Dermis microvascular lymphatic vessel endothelial cell (primary cell): ENCODE results near the gene NMNAT3. TPM values are rescaled to one million over a fixed set of nuclear protein-coding genes. Genes with fewer than 3 reads are reported as not detected.
A peak's percentile ranks its signal among the peaks of the same experiment; 100 is the strongest.
"Not testable (repeated sequence)": the region's sequence is repeated elsewhere in the genome, so short reads cannot be mapped to it uniquely, and the experiment has no call there.

ENCODE experiments used
- DNase-seq, 2 donors: peaks; one replicate each; pipeline versions ENCODE4 v3.0.0 to v3.0.0-alpha.2; 2010; ENCODE audit warnings: low read depth in 2 of 2
- total RNA-seq: library from RNA; depleted of rRNA; stranded (reverse); fragments of >200 nt; gene quantifications from 2 replicates; pipeline ENCODE4 v1.2.1, GENCODE V29; 2014

The NMNAT3 gene
- total RNA-seq, 1 donor from 2014 or later: 0.77 TPM

DNA sequence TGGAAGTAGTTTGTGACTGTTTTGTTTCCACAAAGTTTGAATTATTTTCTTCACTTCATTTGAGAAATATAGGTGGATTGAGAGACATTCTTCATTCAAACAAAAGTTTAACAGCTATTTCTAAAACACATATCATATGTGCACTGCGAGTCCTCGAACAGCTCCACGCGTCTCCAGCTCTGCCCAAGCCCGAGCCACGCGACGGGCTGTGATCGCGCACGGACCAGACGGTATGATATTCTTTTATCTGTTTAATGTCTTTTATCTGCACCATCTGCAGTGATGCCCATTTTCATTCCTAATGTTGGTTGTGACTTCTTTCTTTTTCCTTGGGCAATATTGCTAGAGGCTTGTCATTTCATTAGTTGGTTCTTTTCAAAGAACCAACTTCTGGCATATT is 94.1 kb downstream of the NMNAT3 start:
- DNase-seq: not testable (repeated sequence)

DNA sequence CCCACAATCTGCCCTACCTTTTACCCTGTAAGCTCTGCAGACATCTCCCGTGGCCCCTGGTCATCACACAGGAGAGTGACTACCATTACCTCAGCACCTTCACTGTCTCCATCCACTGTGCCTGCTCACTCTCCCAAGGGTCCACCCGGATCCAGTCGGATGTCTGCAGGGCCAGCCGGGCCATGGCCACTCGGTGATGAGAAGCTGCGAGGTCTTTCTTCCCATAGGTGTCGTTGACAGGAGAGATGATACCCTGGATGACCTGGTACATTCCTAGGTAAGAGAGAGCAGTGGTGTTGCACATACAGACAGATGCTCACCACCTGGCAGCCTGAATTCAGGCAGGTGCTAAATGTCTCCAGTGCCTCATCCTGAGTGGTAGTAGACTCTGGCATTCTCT is 99.0 kb downstream of the NMNAT3 start:
- no peak for DNase-seq

DNA sequence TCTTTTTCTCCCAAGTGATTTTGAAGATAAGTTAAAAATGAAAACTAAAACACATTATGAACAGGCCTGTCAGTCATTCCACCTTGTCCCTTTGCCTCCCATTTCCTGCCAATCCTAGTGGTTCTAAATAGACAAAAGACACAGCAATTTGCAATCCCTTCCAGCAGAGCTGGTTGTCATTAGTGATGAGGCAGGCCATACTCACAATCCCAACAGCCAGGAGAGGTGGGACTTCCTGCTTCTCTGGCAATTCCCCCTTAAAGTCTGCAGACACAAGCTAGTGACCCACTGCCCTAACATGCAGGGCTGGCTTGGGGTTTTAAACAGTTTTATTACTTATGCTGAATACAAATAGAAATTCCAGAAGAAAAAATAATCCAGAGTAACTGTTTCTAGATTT is 99.9 kb downstream of the NMNAT3 start:
- no peak for DNase-seq

DNA sequence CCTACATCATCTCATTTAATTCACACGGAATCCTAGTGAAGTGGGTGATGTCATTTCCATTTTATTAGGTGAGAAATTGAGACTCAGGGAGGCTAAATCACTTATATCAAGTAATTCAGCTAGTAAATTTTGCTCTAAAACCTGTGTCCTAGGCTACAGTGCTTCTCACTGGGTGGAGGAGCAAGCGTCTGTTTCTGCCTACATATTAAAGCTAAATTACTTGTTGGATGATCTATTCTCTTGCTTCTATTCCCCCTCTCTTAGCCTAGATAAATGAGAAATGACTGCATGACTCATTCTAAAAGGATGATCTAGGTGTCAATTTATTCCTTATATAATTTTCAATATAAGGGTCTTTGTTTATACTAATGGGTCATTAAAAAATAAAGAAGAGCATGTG is 100.4 kb downstream of the NMNAT3 start:
- no peak for DNase-seq

DNA sequence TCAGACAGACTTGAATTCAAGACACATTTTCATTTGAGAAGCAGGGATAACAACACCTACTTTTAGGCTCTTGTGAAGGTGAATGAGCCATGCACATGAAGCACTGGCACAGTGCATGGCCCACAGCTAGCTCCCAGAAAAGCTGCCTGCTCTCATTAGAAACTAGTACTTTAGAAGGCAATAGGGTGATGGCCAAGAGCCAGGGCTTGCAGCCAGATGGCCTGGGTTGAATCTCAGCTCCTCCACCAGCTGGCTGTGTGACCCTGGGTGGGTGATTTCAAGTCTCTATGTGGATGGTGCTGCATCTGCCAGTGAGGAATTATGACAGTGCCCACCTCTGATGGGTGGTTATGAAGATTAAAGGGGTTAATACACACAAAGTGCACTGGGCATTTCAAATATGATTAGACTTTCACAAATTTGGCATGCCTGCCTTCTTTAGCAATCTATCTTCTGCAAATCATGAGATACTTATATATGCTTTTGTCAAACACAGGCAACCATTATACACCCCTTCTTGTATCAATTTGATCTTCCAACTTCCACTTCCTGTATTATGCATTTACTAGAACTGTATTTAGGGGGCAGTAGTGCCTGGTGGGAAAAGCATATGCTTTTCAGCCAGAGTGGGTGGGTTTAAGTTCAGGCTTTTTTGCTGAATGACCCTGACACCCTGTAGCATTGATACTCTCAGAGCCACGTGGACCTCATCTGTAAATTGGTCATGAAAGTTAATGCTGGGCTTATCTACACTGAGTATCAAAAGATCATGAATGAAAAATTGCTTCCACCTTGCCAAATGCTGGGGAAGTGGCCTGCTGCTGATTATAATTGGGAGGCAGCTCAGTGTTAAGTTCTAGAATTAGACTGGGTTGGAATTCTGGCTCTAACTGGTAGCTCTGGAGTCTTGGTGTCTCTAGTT is 103.5 kb downstream of the NMNAT3 start:
- no peak for DNase-seq

DNA sequence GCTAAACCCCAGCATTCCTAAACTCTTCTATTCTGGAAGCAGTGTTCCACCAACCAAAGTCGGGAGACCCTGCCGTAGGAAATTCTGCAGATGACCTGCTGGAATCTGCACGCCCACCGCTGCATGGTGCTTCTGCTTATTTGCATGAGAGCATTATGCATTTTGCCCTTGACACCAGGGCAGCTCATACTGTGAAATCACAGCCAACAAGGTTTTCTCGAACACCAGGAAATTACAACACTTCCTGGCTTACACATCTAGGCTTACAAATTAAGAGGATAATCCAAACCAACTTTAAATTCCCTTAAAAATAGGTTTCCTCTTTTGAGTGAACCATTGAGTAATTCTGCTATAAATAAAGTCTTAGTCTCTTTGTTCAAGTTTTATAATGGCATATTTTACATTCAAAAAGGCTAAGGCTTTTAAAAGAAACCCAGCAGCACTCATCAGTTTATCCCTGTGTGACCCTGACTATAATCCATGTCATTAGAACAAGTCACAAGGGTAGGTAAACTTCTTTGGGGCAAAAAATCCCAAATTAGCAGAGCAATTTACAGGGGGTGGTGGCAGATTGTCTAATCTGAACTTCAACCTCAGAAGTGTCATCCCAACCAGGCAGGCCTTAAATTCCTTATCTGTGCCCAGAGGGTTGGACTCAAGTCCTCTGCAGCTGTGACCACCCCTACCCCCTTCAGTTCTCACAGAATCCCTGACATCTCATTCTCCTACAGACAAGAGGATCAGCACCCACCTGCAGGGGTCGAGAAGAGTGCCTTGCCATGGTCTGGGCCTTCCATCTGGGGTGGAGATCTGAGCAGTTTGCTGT is 104.7 kb downstream of the NMNAT3 start:
- no peak for DNase-seq

DNA sequence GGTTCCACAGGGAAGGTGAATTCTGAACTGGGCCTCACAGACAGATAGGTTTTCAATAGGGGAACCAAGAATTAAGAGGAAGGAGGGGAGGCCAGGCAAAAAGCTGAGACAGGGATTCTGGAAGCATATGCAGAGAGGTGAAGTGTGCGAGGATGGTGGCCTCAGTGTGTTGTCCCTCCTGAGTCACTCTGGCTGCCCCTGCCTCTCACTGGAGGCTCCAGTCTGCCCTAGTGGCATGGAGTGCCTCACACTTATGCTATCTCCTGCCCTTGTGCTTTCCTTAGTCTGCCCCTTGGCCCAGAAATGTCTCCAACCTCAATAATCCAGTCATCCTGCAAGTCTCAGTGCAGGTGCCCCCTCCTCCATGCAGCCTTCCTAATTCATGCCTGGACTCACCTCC is 106.1 kb downstream of the NMNAT3 start:
- DNase-seq: no peak

DNA sequence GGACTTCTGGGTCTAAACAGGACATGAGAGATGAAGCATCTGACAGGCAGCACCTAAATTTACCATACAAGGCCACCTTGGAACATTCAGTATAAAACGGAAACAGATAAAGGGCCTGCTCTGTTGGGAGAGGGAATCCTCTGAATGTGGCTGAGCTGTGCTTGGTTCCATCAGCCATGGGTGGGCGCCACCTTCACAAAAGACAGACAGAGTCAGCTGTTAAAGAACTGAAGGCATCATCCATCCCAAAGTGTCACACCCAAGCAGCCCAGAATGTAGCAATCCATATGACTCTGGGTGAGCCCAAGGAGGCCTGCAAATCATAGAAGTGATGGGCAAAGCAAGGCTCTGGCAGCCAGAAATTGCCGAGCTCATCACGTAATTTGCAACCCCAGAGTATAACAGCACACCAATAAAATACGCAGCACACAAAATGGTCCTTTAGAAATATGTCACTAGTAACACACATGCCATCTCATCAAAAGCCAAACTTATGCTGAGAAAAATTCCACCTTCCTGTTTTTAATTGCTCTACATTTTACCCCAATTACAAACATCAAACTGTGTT is 113.4 kb downstream of the NMNAT3 start:
- DNase-seq: no peak

DNA sequence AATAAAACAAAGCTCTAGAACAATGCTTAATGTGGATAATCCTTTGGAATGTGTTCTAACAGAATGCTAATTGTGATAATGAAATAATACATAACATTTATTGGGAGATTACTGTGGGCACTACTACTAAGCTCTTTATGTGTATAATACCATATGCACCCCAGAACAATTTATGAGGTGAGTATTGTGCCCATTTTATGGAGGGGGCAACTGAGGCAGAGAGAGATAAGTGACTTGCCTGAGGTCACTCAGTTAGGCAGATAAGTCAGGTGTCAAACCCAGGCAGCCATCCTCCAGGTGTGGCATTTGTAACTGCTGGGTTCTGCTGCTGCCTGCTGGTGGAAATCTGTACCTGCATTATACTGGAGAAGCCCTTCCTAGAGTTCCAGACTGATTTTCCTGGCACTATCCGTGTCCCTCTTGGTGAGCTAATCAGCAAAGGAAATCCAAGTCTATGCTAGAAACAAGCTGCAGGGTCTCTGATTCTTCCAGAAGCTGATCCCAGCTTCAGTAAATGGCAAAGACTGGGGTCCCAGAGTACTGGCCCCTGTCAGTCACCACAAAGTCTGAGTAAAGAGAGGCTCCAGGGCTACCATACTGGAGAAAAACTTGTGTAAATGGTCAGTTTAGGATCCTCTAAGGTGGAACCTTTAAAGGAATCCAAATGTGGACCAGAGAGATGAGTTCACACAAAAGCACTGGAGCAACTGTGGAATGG is 115.7 kb downstream of the NMNAT3 start:
- peak; percentile 33 to 47 for DNase-seq

DNA sequence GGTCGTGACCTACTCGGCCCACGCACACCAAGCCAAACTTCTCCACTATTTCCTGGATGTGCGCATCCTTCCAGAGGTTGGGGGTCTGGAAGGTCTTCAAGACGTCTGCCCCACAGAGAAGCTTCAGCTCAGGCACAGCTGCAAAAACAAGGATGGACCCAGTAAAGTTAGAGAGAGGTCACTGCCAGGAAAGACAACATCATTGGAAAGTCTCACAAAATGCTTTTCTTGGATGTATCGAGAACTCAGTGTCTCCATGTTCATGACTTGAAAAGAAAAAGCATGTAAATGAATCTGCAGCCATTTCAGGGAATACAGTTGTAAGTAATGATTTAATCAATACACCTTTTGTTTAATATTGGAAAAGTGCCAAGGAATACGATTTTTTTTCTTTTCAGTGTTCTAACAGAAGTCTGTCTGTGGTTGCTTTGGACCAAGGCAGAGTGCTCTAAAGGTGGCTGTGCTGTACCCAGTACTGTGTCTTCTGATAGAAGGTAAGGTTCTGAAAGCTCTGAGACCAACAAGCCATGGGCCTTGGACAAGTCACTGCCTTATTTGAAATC is 116.4 kb downstream of the NMNAT3 start:
- no peak for DNase-seq

DNA sequence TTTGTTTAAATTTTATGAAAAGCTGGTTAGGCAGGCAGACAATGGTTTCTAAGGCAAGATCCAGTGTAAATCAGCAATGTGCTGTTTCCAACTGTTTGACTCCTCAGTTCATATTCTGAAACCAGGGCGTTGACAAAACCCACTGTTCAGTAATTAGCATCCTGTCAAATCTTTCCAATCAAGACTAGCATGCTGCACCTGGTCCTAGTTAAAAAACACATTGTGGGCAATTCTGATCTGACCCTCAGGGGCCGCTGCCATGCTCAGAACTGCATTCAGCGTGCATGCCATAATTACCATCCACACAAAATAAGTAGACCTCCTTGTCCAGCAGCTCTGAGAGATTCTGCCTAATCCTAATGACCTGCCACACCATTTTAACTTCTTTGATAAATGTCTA is 117.4 kb downstream of the NMNAT3 start:
- no peak for DNase-seq

DNA sequence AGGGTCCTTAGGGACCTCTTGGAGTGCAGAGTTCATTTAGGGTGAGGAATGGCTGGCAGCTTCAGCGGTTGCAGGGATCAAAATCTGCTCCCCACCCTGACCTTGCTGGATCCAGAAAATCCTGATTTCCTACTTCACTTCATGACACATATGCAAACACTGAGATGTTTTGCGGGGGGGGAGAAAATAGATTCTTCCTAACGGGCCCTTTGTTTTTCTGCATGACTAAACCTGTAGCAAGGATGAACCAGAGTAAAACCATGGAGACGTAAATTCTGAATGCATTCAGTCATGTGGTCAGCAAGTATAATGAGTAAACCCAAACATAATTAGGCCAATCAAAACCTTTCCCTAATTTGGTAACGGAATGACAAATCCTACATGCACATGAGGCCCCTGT is 118.2 kb downstream of the NMNAT3 start:
- no peak for DNase-seq

DNA sequence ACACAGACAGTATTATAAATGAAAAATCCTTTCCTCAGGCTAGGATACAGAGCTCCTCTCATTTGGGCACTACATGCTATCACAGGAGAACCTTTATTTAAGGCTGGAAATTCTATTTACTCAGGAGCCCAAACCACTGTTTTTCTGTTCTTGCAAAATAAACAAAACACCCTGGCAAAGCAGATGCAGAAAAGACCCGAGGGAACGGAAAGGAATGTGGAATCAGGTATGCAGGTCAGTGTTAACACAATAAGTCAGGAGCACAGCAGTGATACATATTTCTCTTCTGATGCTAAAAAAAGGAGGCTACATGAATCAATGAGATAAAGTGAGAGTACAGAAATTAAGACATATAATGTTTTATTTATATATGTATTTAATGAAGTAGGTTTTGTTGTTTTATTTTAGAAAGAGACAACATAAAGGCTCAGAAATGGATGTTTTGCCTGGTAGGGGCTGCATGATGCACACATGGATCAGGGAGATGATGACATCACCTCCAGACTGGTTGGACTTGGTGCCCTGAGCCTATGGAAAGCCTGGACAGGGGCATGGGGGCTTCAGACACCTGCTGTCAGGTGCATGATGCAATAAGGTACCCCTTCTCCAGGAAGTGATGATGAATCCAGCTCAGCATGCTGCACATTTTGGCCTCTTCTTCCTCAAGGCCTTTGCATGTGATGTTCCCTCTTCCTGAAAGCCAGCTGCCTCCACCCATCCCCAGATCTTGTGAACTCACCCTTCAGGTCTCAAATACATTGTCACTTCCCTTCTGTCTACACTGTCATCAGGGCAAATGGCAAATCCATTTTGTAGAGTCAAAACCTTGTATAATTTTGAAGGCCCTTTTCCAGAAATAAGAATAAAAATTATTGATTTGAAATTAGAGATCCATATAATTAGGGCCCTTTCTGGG is 119.2 kb downstream of the NMNAT3 start:
- no peak for DNase-seq

DNA sequence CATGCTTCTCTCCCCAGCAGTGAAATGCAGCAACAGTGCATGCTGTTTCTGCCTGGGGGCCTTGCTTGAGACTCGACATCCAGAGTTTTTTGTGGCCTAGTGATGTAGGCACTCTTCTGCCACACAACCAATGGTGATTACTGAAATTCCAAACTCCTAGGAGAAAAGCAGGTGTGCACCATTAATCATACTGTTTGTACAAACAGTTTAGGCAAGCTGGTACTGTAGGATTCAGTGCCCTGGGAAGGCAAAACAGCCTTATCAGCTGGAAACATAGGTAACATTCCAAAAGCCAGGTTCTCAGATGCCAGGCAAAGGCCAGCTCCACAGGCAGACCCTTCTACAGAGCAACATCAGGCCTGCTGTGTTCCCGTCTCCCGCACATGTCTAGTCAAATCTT is 120.7 kb downstream of the NMNAT3 start:
- DNase-seq: no peak

DNA sequence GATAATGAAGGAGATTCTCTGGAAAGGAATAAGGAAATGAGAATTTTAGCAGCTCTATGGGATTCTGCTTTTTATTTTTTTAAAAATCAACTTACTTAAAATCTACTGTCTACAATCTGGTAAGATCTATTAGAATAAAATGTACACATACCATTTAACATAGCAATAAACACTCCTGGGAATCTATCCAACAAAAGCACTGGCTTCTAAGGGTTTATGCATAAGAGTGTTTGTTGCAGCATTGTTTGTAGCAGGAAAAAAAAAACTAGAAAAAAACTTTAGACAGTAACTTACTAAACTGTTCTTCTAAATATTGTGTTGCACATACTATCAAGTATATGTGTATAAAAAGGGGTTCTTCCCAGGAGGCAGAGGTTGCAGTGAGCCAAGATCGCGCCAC is 122.5 kb downstream of the NMNAT3 start:
- DNase-seq: no peak

DNA sequence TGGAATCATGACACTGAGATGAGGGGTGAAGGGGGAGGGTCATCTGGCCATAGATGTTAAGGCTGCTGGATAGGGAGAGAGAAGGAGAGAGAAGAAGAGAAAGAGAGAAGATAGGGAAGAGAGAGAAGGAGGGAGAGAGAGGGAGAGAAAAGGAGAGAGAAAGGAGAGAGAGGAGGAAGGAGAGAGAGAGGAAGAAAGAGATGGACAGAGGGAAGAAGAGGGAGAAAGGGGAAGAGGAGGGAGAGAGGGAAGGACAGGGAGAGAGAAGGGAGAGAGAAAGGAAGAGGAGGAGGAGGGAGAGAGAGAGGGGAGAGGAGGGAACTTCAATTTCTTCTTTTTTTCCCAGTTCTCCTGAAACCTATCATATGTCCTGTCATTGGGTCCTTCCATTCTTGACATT is 123.1 kb downstream of the NMNAT3 start:
- DNase-seq: no peak

DNA sequence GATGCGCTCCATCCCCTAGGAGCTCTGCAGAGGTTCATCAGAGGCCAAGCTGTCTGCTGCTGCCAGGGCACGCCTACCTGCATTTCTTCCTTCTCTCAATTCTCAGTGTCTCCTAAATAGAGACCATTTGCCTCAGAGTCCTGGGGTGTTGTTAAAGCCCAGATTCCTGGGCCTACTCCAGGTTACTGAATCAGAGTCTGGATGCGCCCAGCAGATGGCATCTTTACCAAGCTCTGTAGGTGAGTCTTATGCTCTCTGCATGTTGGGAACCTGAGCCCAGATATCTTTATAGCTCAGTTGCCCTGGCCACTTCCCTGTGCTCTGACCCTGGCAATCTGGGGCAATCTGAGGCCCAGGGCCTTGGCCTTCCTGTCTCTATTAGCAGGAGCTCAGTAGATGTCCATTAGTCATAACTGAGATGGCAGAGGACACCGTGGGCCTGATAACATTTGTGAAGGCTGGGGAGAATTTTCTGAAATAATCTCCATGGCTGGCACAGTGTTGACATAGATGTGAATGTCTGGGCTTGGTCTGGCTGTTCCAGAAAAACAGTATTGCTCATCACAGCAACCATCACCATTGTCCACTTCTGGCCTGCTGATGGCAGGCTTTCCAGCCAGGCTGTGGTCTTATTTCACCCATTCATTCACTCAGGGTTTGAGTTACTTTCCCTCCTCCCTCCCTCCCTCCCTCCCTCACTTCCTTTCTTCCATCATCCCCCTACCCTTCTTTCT is 125.0 kb downstream of the NMNAT3 start:
- no peak for DNase-seq

DNA sequence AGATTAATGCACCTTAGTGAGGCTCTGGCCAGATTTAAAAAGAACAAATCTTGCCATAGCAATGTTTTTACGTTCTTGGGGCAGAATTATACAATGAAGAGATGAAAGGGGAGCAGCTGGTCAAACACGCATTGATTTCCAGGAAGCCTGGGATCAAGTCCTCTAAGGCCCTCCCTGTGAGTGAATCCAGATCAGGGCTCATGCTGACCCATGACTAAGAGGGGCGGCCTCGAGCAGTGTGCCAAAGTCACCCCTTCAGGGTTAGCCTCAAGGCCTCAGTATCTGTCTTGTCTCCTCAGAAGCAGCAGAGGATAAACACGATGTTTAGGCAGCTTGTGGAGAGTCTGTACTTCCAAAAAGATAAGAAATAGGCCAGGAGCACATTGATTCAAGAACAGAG is 129.0 kb downstream of the NMNAT3 start:
- DNase-seq: no peak

DNA sequence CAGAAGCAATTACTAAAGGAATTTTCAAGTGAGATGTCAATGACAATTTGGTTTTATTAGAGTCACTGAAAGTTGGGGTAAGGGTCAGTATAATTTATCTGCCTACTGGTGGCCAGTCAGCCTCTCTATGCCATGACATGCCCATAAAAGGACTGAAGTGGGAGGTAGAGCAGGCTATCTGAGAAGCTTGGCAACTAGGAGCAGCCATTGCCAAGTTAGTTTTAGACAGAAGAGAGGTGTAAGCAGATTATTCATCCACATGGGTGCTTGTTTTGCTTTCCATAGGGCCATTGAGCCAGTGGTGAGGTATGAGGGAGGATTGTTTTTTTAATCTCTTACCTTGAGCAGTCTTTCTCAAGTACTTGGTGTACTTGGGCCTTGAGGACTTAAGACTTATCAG is 130.1 kb downstream of the NMNAT3 start:
- DNase-seq: no peak

DNA sequence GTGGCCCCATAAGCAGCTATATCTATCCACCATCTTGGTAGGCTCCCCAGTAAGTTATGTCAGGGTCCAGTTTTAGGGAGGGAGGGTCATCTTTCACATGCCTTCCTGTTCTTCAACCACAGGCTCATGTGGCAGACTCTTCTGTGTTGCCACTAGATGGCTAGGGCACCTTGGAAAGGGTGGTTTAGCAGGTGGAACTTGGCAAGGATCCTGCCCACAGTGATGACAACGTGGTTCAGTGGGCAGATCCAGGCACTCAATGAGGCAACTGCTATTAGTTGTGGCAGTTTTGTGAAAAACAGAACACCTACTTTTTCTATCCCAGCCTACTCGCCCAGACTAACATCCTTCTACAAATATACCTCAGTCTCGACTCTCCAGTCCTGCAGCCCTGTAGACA is 131.0 kb downstream of the NMNAT3 start:
- DNase-seq: no peak
